Rectal smooth muscle tissue (tissue), 1 donor: ENCODE data around the gene MED19.
"Not testable (repeated sequence)": the region's sequence is repeated elsewhere in the genome, so short reads cannot be mapped to it uniquely, and the experiment has no call there.

ENCODE experiments used
- H3K27ac ChIP-seq: one replicate; pipeline ENCODE4 v1.7.0; 2013; ENCODE audit warnings: low read depth, low read length, inconsistent platforms
- H3K27me3 ChIP-seq: one replicate; pipeline ENCODE4 v1.7.0; 2013; ENCODE audit warnings: low read length; ENCODE audit not compliant: control insufficient read depth, insufficient read depth
- H3K36me3 ChIP-seq: one replicate; pipeline ENCODE4 v1.7.0; 2013; ENCODE audit warnings: low read length; ENCODE audit not compliant: control insufficient read depth, insufficient read depth
- H3K4me1 ChIP-seq: one replicate; pipeline ENCODE4 v1.7.0; 2013; ENCODE audit warnings: low read length; ENCODE audit not compliant: control insufficient read depth, insufficient read depth
- H3K4me3 ChIP-seq: one replicate; pipeline ENCODE4 v1.7.0; 2013; ENCODE audit warnings: low read length
- H3K9ac ChIP-seq: one replicate; pipeline ENCODE4 v1.7.0; 2013; ENCODE audit warnings: low read length

MED19 gene

DNA sequence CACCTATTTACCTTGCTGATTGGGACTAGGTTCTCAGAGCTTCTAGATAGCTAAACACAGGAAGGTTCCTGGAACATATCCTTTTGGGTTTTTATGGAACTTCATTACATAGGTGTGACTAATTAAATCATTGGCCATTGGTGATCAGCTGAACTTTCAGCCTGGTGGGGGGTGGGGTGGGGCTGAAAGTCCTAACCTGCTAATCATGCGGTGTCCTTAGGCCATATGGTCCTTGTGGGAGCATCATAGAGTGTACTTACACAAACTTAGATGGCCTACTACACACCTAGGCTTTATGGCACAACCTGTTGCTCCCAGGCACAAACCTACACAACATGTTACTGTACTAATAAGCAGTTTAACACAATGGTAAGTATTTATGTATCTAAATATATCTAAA, 20.6 kb upstream of the MED19 start:
- H3K27ac ChIP-seq = no peak overlapping the region
- no peak overlapping the region for H3K4me3 ChIP-seq
- no peak overlapping the region for H3K9ac ChIP-seq
- H3K36me3 ChIP-seq = no peaks in the 10 kb centered on the region
- no peaks in the 10 kb centered on the region for H3K27me3 ChIP-seq
- no peaks in the 10 kb centered on the region for H3K4me1 ChIP-seq

DNA sequence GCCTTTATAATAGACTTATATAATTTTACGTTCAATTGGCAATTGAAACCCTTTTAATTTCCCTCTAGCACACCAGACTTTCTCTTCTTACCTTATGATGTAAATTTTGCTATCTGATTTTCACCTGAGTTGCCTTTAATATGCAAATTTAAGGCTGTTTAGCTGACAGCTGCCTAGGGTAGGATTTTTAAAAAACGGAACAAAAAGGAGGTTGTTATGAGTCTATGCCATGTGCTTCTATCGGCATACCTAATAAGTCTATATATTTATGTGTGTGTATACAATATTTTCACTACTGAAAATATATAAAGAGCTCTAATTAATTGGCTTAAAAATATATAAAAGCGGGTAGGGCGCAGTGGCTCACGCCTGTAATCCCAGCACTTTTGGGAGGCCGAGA, 17.5 kb upstream of the MED19 start:
- no peak overlapping the region for H3K27ac ChIP-seq
- no peak overlapping the region for H3K9ac ChIP-seq
- no peaks in the 10 kb centered on the region for H3K36me3 ChIP-seq
- no peaks in the 10 kb centered on the region for H3K27me3 ChIP-seq
- no peaks in the 10 kb centered on the region for H3K4me1 ChIP-seq
- H3K4me3 ChIP-seq = no peak overlapping the region

DNA sequence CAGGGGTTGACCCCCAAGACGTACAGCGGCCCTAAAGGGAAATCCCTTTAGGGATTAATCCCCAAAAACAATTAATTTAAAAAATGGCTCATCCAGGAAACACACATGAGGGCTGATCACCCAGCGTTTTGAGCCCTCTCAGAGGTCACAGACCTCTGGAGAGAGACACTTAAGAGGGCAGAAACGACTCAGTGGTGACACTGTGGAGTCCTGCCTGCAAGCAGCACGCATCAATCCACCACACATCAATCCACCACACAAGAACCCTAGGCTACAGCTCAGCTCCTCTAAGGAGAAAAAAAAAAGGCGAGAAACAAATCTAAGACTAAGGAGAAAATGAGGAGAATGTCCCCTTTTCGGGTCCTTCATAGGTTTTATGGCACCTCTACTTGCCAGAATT, 16.8 kb upstream of the MED19 start:
- H3K4me1 ChIP-seq = no peaks in the 10 kb centered on the region
- no peaks in the 10 kb centered on the region for H3K27me3 ChIP-seq
- no peaks in the 10 kb centered on the region for H3K36me3 ChIP-seq
- H3K4me3 ChIP-seq = no peak overlapping the region
- H3K9ac ChIP-seq = no peak overlapping the region
- no peak overlapping the region for H3K27ac ChIP-seq

DNA sequence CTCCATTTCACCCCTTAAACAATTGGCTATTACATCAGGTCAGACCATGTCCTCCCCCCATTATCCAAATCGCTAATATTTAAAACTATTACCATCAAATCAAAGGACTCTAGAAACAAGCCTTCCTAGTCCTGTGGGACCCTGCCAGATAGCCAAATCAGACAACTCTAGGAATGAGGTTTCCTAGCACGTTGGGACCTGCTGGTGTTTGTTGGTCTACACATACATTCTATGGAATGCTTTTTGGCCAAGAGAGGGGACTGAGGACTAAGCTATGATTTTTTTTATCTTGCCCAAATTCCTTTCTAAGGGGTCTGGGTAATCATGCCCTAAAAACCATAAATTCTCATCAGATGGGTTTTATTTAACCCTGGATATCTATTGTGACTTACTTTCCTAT, 15.2 kb upstream of the MED19 start:
- Histone ChIP-seq H3K36me3 (no peaks in the 10 kb centered on the region), H3K4me3 (no peak overlapping the region), H3K4me1 (no peaks in the 10 kb centered on the region), H3K27me3 (no peaks in the 10 kb centered on the region), H3K9ac (no peak overlapping the region), H3K27ac (no peak overlapping the region)

DNA sequence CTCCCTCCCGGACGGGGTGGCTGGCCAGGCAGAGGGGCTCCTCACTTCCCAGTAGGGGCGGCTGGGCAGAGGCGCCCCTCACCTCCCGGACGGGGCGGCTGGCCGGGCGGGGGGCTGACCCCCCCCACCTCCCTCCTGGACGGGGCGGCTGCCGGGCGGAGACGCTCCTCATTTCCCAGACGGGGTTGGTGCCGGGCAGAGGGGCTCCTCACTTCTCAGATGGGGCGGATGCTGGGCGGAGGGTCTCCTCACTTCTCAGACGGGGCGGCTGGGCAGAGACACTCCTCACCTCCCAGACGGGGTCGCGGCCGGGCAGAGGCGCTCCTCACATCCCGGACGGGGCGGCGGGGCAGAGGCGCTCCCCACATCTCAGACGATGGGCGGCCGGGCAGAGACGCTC, 4.7 kb upstream of the MED19 start:
- H3K27me3 ChIP-seq, H3K36me3 ChIP-seq, H3K9ac ChIP-seq: not testable (repeated sequence)

DNA sequence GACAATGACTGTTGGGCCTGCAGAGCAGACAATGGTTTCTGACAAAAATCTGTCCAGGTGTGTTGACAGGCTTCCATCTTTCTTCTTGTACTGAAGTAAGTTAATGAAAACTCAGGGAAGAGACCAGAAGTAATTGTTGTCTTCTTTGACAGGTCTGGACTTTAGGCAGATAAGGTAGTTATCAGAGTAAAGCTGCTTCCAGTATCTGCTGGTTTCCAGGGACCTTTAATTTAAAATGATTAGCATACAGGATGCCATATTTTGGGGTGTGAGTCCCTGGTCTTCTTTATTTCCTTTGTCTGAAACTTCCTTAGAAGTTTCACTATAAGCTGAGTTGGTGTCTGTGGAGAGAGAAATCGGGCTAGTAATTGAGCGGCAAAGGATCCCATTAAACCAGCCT, 1.8 kb upstream of the MED19 start:
- H3K27ac ChIP-seq = no peak overlapping the region
- peaks cover 18% of the 10 kb centered on the region for H3K4me1 ChIP-seq
- no peaks in the 10 kb centered on the region for H3K27me3 ChIP-seq
- no peak overlapping the region for H3K9ac ChIP-seq
- no peaks in the 10 kb centered on the region for H3K36me3 ChIP-seq
- H3K4me3 ChIP-seq = peak overlapping the region; percentile 91

More for the DNA sequence above, 4.7 kb upstream of the MED19 start:
- H3K4me3 ChIP-seq, H3K27ac ChIP-seq: not testable (repeated sequence)
- peaks cover 14% of the 10 kb centered on the region for H3K4me1 ChIP-seq

DNA sequence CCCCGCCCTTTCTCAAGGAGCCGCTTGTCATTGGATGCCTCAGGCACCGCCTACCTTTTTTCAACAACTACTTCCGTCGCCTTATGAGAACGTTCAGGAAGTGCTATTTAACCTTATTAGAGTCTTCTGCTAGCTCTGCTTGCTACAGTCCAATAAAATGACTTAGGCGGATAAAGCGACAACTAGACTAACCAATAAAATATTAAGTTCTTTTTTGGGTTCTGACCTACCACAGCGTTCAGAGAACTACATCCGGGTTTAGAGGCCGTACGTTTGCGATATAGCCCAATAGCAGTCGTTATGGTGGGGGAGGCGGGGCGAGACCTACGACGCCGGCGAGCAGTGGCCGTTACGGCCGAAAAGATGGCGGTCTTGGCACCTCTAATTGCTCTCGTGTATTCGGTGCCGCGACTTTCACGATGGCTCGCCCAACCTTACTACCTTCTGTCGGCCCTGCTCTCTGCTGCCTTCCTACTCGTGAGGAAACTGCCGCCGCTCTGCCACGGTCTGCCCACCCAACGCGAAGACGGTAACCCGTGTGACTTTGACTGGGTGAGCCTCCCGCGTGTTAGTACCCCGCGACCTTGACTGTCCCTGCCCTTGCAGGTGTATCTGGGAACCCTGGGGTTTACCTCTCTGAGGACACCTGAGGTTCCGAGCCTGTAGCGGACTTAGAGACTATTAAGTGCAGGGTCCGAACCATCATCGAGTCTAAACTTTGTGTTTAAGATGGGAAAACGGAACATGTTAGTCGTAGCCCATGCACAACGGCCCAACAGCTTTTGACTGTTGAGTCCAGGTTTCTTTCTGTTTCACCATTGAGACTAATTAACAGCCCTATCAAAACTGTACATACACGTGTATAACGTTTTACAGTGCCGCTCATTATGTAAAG, 488 bp upstream of the MED19 start, which contains the start of gene TMX2:
TSS of gene TMX2 (plus strand) at position 338 of the 895 bp plus-strand sequence. CDS start at position 364, 26 bp downstream.
- H3K4me3 ChIP-seq = peak within 1 kb of the TSS; percentile 93
- H3K4me1 ChIP-seq = peaks cover 18% of the 10 kb centered on the region
- peak within 1 kb of the TSS; percentile 77 for H3K9ac ChIP-seq
- H3K27ac ChIP-seq = peak within 1 kb of the TSS; percentile 86
- H3K36me3 ChIP-seq = no peaks in the 10 kb centered on the region
- H3K27me3 ChIP-seq = no peaks in the 10 kb centered on the region

DNA sequence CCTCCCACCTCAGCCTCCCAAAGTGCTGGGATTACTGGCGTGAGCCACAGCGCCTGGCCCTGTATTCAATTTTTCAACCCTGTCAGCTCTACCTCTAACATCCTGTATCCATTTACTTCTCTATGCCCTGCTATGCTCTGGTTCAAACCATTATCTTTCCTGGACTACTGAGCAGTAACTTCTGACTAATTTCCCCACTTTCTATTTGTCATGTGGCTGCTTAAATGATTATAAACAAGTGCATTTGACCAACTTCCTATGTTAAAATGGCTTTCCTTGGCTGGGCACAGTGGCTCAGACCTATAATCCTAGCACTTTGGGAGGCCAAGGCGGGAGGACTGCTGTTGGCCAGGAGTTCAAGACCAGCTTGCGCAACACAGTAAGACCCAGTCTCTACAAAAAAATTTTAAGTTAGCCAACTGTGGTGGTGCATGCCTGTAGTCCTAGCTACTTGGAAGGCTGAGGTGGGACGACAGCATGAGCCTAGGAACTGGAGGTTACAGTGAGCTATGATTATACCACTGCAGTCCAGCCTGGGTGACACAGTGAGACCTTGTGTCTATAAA, 2.1 kb downstream of the MED19 start:
- Histone ChIP-seq H3K4me1 (peaks cover 18% of the 10 kb centered on the region), H3K27me3 (no peaks in the 10 kb centered on the region), H3K36me3 (no peaks in the 10 kb centered on the region), H3K4me3 (no peak overlapping the region), H3K9ac (no peak overlapping the region), H3K27ac (no peak overlapping the region)

DNA sequence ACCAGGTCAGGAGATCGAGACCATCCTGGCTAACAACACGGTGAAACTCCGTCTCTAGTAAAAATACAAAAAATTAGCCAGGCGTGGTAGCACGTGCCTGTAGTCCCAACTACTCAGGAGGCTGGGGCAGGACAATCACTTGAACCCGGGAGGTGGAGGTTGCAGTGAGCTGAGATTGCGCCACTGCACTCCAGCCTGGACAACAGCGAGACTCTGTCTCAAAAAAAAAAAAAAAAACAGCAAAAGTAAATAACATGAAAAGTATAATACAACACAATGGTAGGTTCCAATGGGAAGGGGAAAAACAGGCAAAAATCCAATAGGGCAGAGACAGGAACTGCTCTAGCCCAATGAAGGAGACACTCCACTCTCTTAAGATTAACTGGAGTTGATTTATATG, 6.6 kb downstream of the MED19 start:
- H3K4me3 ChIP-seq, H3K27me3 ChIP-seq, H3K4me1 ChIP-seq, H3K36me3 ChIP-seq, H3K27ac ChIP-seq, H3K9ac ChIP-seq: not testable (repeated sequence)

DNA sequence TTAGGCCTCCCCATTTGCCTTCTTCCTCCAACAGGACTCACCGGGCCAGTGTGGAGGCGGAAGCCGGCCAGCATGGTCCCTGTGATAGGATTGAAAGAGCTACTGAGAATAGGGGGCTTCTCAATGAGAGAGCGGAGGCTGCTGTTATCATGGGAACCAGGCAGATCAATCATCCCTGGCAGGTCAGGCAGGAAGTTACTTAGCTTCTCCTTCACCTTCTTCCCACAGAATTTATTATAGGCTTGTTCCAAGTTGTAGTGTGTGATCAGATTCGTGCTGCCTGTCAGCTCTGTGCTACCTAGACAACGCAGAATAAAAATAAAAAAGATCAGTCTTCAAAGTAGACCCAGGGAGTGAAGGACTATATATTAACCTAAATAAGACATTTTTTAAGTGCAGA, 7.1 kb downstream of the MED19 start:
- Histone ChIP-seq H3K36me3 (peaks cover 6% of the 10 kb centered on the region), H3K9ac (no peak overlapping the region), H3K27me3 (no peaks in the 10 kb centered on the region), H3K27ac (no peak overlapping the region), H3K4me3 (no peak overlapping the region), H3K4me1 (no peaks in the 10 kb centered on the region)

DNA sequence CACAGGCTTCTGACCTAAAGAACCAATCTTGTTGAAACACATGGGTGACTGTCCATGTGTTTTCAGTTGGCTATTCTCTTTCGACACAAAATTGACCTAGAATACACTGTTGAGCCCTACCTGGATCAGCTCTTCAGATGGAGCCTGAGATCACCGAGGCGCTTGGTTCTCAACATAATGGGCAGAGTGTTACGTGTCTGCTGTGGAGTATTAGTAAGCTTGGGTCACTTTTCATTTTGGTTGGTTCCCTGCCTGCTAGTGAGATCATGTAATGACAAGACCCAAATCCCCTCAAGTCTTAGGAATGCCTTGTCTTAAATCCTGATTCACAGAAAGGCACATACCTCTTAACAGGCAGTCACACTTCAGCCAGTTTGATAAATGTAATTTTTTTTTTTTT, 8.7 kb downstream of the MED19 start:
- H3K4me3 ChIP-seq = no peak overlapping the region
- H3K4me1 ChIP-seq = no peaks in the 10 kb centered on the region
- H3K27ac ChIP-seq = no peak overlapping the region
- peaks cover 20% of the 10 kb centered on the region for H3K36me3 ChIP-seq
- no peaks in the 10 kb centered on the region for H3K27me3 ChIP-seq
- H3K9ac ChIP-seq = no peak overlapping the region

DNA sequence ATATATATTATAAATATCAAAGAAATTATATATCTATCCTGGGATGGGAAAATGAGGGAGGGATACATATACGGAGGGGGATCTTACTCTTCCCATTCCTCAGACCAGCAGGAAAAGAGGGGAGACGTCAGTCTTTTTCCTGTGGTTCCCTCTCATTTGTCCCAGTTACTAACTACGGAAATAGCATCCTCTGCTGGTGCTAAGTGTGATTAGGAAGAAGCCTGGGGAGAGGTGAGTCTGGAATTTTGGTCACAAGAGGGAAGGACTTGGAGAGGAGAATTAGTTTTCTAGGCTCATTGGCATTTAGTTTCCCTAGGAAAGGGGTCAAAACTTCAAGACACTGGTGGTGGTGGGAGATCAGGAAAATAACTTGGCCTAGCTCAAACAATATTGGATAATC, 11.6 kb downstream of the MED19 start:
- Histone ChIP-seq H3K9ac (no peak overlapping the region), H3K27ac (no peak overlapping the region), H3K4me3 (no peak overlapping the region), H3K4me1 (no peaks in the 10 kb centered on the region), H3K36me3 (peaks cover 33% of the 10 kb centered on the region), H3K27me3 (no peaks in the 10 kb centered on the region)

DNA sequence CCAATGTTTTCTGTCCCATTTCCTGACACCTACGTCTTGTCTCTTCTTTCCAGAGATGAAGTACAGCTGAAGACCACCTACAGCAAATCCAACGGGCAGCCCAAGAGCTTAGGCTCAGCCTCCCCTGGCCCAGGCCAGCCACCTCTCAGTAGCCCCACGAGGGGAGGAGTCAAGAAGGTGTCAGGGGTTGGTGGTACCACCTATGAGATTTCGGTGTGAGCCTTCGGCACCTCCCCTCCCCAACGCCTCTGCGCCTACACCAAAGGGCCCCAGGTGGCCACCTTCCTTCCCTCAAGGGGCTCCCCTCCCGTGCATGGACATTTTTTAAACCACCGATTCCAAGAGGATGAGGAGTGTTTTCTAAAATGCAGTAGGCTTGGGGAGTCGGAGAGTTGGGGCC, 12.2 kb downstream of the MED19 start:
- Histone ChIP-seq H3K27ac (no peak overlapping the region), H3K4me1 (no peaks in the 10 kb centered on the region), H3K36me3 (peaks cover 37% of the 10 kb centered on the region), H3K27me3 (no peaks in the 10 kb centered on the region), H3K4me3 (no peak overlapping the region), H3K9ac (no peak overlapping the region)
